ENCODE measurements around the gene PPFIBP1.

The PPFIBP1 gene

DNA sequence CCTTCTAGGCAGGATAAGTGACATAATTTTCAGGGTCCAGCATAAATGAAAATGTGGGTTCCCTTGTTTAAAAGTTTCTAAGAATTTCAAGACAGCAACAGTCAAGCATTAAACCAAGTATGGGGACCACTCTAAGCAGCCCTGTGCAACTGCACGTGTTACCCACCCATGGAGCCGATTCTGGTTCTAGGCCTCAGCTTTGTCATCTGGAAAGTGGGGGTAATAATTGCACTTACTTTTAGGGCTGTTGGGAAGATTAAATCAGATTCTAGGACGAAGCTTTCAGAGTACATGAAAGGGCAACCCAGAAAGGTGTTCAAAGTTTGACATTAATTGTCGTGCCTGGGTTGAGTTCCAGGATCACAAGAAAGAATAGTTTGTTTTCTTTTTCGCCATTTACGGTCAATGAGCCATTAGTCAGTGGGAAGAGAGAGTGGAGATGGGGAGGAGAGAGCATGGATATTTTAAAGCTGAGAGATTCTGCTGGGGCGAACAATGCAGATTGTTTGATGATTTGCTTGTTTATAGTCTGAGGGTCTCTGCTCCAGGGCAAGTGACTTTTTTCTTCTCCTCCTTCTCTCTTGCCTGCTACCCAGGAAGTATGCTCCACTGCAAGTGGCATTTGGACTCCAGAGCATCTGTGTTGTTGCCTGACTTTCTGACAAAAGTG lies 10.7 kb upstream of the PPFIBP1 start:
- DNase-seq, result no peak

DNA sequence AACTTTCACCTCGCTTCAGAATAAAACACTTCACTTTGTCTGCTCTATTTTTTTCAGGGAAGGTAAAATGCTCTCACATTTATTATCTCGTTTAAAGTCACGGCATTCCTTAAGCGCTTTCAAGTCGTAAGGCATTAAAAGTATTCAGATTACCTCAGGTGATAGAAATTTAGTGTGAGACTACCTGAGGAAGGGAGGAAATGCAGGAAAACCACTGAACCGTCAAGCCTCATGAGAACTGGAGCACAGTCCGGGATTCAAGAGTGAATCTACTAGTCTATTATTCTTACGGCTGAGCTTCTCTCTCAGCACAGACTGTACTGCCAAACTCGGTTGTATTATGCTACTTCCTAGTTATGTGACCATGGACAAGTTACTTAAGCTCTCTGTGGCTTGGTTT lies 8.3 kb upstream of the PPFIBP1 start:
- no peak for DNase-seq

DNA sequence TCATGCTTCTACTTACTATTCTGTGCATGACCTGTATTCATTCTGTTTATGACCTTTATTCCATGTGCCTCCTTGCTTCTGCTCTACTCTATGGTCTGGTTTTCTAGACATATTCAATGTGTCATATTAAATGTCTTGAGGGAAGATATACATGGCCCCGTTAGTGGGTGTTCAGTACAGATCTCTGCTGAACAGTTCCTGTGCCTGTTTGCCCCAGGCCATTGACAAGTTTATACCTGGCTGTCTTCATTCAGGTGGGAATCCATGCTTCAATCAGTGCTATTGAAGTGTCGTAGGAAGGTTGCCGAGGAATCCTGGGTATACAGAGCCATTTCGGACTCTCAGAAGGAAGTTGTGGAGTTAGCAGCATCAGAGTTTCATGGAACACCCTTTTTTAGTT lies 7.4 kb upstream of the PPFIBP1 start:
- DNase-seq, result no peak

GRCh38 chr12:27517546-27517945 lies 6.5 kb upstream of the PPFIBP1 start:
- no peak for DNase-seq

DNA sequence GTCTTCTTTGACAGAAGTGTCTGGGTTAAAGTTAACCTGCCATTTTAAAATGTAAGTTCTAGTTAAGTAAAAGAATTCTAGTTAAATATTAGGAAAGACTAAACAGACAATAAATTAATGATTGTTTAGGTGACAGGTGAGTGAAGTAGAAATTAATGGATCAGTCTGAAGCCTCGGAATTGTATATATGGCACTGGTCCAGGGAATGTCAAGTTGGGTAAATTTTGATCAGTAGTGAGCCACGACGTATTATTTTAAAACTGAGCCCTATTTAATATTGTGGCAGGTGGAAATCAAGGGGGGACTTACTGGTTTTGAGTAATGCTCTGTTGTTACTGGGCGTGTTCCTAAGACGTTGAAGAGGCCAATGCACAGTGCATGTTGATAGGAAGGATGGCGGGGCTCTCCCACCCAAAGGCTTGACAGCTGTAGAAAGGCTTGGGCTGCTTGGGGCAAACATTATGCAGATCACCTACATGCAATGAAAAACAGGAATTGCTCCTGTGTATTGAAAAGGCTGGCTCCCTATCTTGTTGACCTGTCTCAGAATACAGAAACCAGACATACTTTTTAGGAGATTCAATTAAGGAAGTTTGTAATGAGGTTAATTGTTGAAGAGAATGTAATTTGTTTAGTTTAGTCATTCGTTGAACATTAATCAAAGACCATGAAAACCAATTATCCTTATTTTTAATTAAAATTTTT lies 5.9 kb upstream of the PPFIBP1 start:
- no peak for DNase-seq

DNA sequence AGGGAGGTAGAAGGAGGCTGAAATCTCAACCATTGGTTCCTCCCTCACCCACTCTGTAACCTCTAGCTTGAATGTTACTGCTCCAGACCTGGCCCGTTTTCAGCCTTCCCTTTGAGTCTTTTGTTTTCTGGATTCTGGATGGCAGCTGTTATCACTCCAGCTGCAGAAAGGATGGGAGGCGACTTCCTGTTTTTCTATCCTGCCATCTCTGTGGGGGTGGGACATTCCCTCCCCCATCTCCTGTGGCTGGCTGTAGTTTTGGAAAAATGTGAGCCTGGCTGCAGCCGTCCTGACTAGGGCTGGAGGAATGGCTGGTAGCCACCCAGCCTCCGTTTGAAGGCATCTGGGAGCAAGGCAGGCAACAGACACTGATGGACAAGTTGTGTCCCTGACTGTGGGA lies 2.9 kb upstream of the PPFIBP1 start:
- DNase-seq, result no peak

GRCh38 chr12:27521981-27522380 lies 2.0 kb upstream of the PPFIBP1 start:
- DNase-seq, result no peak

DNA sequence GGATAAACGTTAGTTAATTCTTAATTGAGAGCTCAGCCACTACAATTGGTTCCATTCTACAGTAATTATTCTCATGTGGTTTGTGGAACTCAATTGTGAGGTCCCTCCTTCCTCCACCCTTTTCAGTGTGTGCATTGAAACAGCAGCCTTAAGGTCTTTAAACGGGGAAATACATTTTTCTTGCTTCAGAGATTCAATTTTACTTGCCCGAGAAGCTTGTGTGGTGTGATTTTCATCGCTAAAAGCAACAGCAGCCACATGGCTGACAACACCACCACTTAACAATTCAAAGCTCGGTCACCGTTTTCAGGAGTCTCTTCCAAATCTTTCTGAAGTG lies 733 bp upstream of the PPFIBP1 start:
- DNase-seq, result no peak

GRCh38 chr12:27524494-27524835 lies 459 bp downstream of the PPFIBP1 start:
- no peak for DNase-seq

GRCh38 chr12:27524839-27525753 lies 1.1 kb downstream of the PPFIBP1 start:
- DNase-seq, result no peak

GRCh38 chr12:27527512-27527911 lies 3.5 kb downstream of the PPFIBP1 start:
- no peak for DNase-seq

DNA sequence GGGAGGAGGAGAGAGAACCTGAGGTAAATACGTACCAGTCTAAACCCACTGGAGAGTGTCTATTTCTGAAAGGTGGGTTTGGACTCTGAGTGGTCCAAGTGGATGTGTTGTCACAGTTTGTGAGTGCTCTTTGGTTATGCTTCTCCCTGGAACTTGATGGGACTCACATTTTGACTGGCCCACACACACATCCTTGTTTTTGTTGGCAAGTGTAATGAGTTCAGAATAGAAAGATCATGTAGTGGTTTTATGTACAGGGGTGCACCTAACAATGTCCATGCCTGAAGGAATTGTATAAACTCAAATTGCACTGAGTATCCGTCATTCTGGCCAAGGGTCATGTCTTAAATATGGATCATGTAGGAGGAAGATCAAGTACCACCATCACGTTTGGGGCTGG lies 4.8 kb downstream of the PPFIBP1 start:
- DNase-seq, result no peak

GRCh38 chr12:27530157-27530922 lies 6.3 kb downstream of the PPFIBP1 start:
- no peak for DNase-seq

DNA sequence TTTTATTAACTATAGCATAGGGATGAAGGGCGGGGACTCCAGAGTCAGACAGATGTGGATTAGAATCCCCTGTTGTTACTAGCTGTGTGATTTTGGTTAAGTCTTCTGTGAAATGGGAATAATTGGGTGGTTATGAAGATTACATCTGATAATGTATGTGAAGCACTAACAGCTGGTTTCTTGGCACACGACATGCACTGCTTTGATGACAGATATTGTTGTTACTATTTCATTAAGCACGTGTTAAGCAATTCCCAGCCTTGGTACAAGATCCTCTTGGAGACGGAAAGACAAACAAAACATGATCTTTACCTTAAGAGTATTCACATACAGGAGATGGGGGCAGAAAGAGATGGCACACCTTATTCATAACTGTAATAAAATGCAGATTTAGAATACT lies 7.9 kb downstream of the PPFIBP1 start:
- no peak for DNase-seq

- no peak for DNase-seq
Observed at GRCh38 chr12:27534060-27534764, 10.2 kb downstream of the PPFIBP1 start.

DNA sequence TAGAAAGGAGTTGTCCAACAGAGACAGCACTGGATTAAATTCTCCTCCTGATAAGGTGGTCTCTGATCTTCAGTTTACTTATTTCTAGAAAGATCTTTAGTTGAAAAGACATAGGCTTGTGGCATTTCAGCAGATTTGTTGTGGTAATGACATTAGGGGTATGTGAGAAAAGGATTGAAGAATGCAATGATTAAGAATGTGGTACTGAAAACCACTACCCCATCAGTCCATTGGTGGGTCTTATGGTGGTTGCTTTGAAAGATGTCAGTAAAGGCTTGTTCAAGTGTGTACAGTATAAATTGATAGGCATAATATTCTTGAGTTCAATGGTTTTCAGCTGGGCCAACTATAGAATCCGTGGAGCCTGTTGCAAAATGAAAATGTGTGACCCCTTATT lies 10.8 kb downstream of the PPFIBP1 start:
- no peak for DNase-seq

DNA sequence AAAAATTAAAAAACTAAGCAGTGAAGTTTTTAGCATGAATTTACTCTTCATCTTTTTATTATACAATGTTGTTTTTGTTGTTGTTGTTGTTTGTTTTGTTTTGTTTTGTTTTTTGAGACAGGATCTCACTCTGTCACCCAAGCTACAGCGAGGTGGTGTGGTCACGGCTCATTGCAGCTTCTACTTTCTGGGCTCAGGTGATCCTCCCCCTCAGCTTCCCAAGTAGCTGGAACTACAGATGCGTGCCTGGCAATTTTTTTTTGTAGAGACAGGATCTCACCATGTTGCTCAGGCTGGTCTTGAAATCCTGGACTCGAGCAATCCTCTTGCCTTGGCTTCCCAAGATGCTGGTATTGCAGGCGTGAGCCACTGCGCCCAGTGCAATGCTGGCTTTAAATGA lies 11.3 kb downstream of the PPFIBP1 start:
- no peak for DNase-seq

DNA sequence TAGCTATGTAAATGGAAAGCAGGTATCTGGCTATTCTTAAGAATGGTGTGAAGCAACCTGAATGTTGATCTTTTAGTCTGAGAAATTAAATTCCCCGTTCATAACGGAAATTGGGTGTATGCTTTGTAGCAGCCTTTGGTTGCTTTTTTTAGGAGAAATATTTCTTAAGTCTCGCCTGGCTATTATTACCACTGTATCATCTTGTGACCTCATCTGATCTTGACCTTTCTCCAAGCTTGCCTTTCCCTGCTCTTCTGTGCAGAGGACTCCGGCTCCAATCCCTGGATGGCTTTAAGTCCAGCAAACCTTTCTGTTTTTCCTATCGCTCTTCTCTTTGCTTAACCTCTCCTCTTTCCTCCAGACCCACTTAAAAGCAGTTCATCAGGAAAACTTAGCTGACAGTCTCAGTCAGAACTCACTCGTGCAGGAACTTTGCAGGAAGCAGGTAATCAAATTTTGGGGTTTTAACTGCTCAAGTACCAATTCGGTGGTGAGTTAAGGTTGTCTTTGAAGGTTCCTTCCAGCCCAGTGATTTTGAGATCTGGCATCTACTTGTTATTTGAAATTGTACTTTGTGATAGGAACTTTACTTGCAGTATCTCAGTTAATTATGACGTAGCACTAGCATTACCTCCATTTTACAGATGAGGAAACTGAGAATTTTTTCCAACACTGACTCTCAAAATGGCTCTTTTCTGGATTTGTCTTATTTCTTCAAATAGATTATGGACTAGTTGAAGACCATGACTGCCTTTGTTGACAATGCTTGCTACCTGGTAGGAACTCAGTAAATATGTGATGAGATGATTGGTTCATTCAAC lies 14.1 kb downstream of the PPFIBP1 start:
- no peak for DNase-seq

DNA sequence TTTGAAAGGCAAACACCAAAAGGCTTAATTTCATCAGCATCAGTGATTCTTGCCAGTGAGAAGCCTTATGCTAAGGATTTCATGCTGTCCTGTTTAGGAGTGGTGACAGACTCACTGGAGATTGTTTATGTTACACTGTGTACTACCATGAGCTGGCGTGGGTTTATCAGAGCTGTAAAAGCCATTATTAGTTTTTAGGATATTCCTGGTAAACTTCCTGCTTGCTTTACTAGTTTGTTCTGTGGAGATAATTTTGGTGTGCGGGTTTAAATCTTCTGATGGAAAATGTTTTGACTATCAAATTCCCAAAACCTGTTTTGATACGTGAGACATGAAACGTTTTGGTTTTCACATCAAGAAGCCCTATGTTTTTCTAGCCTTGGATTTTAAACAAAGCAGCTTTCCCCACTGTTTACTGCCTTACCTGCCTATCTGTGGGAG lies 15.2 kb downstream of the PPFIBP1 start:
- DNase-seq, result no peak

DNA sequence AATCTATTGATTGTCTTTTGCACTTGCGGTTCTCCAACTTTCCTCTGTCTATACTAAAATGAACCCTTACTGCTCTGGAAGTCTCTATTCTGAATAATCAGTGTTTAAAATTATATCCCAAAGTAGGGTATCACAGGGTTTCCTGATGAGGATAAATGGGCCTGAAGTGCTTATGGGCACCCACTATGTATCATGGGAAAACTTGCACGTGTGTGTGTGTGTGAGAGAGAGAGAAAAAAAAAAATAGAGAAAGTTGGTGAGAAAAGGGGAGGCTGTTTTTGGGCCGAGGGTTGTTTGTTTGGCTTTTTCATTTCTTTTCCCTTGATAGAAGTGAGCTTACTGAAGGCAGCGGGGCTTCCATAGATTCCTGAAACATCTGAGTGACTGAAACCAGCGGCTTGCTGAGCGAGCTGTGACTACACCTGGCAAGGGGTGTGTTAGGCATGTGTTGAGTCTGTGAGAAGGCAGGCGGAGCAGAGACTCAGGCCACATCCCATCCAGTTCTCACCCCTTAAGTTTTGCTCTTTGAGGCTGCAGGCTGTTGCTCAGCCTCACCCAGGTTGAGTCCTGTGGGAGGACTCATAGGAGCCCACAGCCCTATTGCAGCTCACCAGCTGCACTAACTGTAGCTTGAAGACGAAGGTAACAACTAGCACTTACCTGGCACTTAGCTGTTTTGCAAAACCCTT lies 17.2 kb downstream of the PPFIBP1 start:
- DNase-seq, result no peak

GRCh38 chr12:27542628-27543027 lies 18.6 kb downstream of the PPFIBP1 start:
- no peak for DNase-seq
